Right ventricle myocardium inferior (tissue), 1 donor: Measurements from ENCODE around the gene AKAP6. TPM values are rescaled to one million over a fixed set of nuclear protein-coding genes. Genes with fewer than 3 reads are reported as not detected.
A peak's percentile ranks its signal among the peaks of the same experiment; 100 is the strongest.

Source experiments
- ATAC-seq: fragments of 200-7000 bp; cut with Tn5 transposase; one replicate; pipeline ENCODE4 v1.9.1; 2020; ENCODE audit warnings: mild to moderate bottlenecking, moderate library complexity
- DNase-seq: peaks from one replicate; pipeline ENCODE4 v3.0.0; 2021; ENCODE audit errors: missing footprints
- intact Hi-C: fragments of 100-400 bp; cut with DNase I; formaldehyde crosslinking; loops from one replicate; pipeline ENCODE4 v1.11.0; 2022
- total RNA-seq: library from RNA; stranded (reverse); fragmentation: NEBNext Ultra II Directional; extraction: Animal tissue kit (Norgen Biotek cat#: 25700); gene quantifications from one replicate; pipeline ENCODE4 v1.2.1, GENCODE V29; 2021
- donor health status: DM: no; HTN: yes; CAD: no; lungs with severe emphysema.

AKAP6 gene
- total RNA-seq, 1 donor from 2014 or later: 160 TPM

GRCh38 chr14:32654106-32654505, 325.0 kb downstream of the AKAP6 start:
- no peak for DNase-seq
- intact Hi-C loops: no loop called here
- no peak for ATAC-seq

- DNase-seq (no peak), ATAC-seq (no peak)
- intact Hi-C loops: no loop called here
Observed at GRCh38 chr14:32656601-32657000, 327.5 kb downstream of the AKAP6 start.

GRCh38 chr14:32657081-32657480, 328.0 kb downstream of the AKAP6 start:
- intact Hi-C loops: no loop called here
- ATAC-seq (peak; percentile 57), DNase-seq (peak; percentile 55)

GRCh38 chr14:32661216-32661615, 332.1 kb downstream of the AKAP6 start:
- no peak for ATAC-seq
- intact Hi-C loops: no loop called here
- no peak for DNase-seq

- intact Hi-C loops: no loop called here
- DNase-seq (no peak), ATAC-seq (no peak)
Observed at GRCh38 chr14:32662211-32662610, 333.1 kb downstream of the AKAP6 start.

- ATAC-seq (no peak), DNase-seq (no peak)
- intact Hi-C loops: no loop called here
Observed at GRCh38 chr14:32666308-32666707, 337.2 kb downstream of the AKAP6 start.

- ATAC-seq: no peak
- intact Hi-C loops: no loop called here
- no peak for DNase-seq
Observed at GRCh38 chr14:32667287-32667686, 338.2 kb downstream of the AKAP6 start.

- ATAC-seq (no peak), DNase-seq (no peak)
- intact Hi-C loops: no loop called here
Observed at GRCh38 chr14:32667791-32668190, 338.7 kb downstream of the AKAP6 start.

- ATAC-seq (no peak), DNase-seq (no peak)
- intact Hi-C loops: no loop called here
Observed at GRCh38 chr14:32669391-32669790, 340.3 kb downstream of the AKAP6 start.

- ATAC-seq: no peak
- intact Hi-C loops: no loop called here
- no peak for DNase-seq
Observed at GRCh38 chr14:32675433-32675832, 346.3 kb downstream of the AKAP6 start.

- ATAC-seq (no peak), DNase-seq (no peak)
- intact Hi-C loops: no loop called here
Observed at GRCh38 chr14:32677129-32677780, 348.2 kb downstream of the AKAP6 start.

GRCh38 chr14:32678088-32678487, 349.0 kb downstream of the AKAP6 start:
- intact Hi-C loops: no loop called here
- no peak for ATAC-seq
- DNase-seq: no peak

GRCh38 chr14:32679927-32680612, 351.0 kb downstream of the AKAP6 start:
- ATAC-seq (no peak), DNase-seq (no peak)
- intact Hi-C loops: no loop called here

- ATAC-seq: no peak
- intact Hi-C loops: no loop called here
- DNase-seq: no peak
Observed at GRCh38 chr14:32681598-32681997, 352.5 kb downstream of the AKAP6 start.

- intact Hi-C loops: no loop called here
- ATAC-seq: no peak
- DNase-seq: peak; percentile 64
Observed at GRCh38 chr14:32682214-32682613, 353.1 kb downstream of the AKAP6 start.

- no peak for DNase-seq
- ATAC-seq: peak; percentile 11
- intact Hi-C loops: no loop called here
Observed at GRCh38 chr14:32683679-32684078, 354.6 kb downstream of the AKAP6 start.

- DNase-seq (no peak), ATAC-seq (no peak)
- intact Hi-C loops: no loop called here
Observed at GRCh38 chr14:32688941-32689340, 359.8 kb downstream of the AKAP6 start.

- no peak for DNase-seq
- intact Hi-C loops: no loop called here
- no peak for ATAC-seq
Observed at GRCh38 chr14:32692441-32692840, 363.3 kb downstream of the AKAP6 start.

- ATAC-seq: no peak
- DNase-seq: no peak
Observed at GRCh38 chr14:32693114-32693513, 364.0 kb downstream of the AKAP6 start.

GRCh38 chr14:32694795-32695449, 365.8 kb downstream of the AKAP6 start:
- intact Hi-C loops: no loop called here
- ATAC-seq (no peak), DNase-seq (no peak)

More at GRCh38 chr14:32693114-32693513, 364.0 kb downstream of the AKAP6 start:
- intact Hi-C loops: no loop called here
